HepG2 (cell line): Measurements from ENCODE around the gene LDLRAD2. TPM values are rescaled to one million over a fixed set of nuclear protein-coding genes. Genes with fewer than 3 reads are reported as not detected.
A peak's percentile ranks its signal among the peaks of the same experiment; 100 is the strongest.

Source experiments
- ARHGAP35 ChIP-seq: sonication (generic); formaldehyde crosslinking; IDR thresholded peaks from 2 replicates; pipeline ENCODE4 v1.9.0; 2022; ENCODE audit warnings: mild to moderate bottlenecking, inconsistent platforms, moderate library complexity, missing genetic modification reagents, borderline replicate concordance
- ARID2 ChIP-seq: sonication (generic); formaldehyde crosslinking; IDR thresholded peaks from 2 replicates; pipeline ENCODE4 v1.8.1; 2022; ENCODE audit warnings: mild to moderate bottlenecking, missing genetic modification reagents, borderline replicate concordance
- CC2D1A ChIP-seq: sonication (generic); formaldehyde crosslinking; IDR thresholded peaks from 2 replicates; pipeline ENCODE4 v1.8.1; 2023; ENCODE audit warnings: mild to moderate bottlenecking, missing genetic modification reagents
- MAX ChIP-seq: IDR thresholded peaks from 2 replicates; pipeline ENCODE4 v1.6.1; 2012; ENCODE audit warnings: inconsistent platforms
- NFIB ChIP-seq: sonication (generic); formaldehyde crosslinking; IDR thresholded peaks from 2 replicates; pipeline ENCODE4 v1.9.0; 2021; ENCODE audit warnings: missing genetic modification reagents, mild to moderate bottlenecking, borderline replicate concordance
- RAD21 ChIP-seq: fragments of 450-650 bp; formaldehyde crosslinking; IDR thresholded peaks from 2 replicates; pipeline ENCODE4 v1.5.0; 2020; ENCODE audit warnings: mild to moderate bottlenecking
- SNAPC5 ChIP-seq: sonication (generic); formaldehyde crosslinking; IDR thresholded peaks from 2 replicates; pipeline ENCODE4 v1.8.1; 2023; ENCODE audit warnings: mild to moderate bottlenecking, missing genetic modification reagents, borderline replicate concordance
- ZBTB4 ChIP-seq: sonication (generic); formaldehyde crosslinking; IDR thresholded peaks from 2 replicates; pipeline ENCODE4 v1.4.0; 2020; ENCODE audit warnings: missing genetic modification reagents, mild to moderate bottlenecking, borderline replicate concordance
- ZNF749 ChIP-seq: sonication (generic); formaldehyde crosslinking; IDR thresholded peaks from 2 replicates; pipeline ENCODE4 v1.8.0; 2022; ENCODE audit warnings: mild to moderate bottlenecking, missing genetic modification reagents, moderate library complexity, borderline replicate concordance
- polyA plus RNA-seq, 8 experiments: library from polyadenylated mRNA; depleted of rRNA in 3 of 8; stranded (reverse) in 7 of 8; unstranded in 1 of 8; fragments of >200 nt; fragmentation: Illumina TruSeq in 4 of 8; extraction: Trizol in 4 of 8; gene quantifications; 2 replicates each; pipeline versions ENCODE4 v1.2.1 to v1.2.3, GENCODE V29; 2011 to 2016; ENCODE audit warnings: low read depth in 4 of 8, missing spikeins in 1 of 8, mixed read lengths in 1 of 8; ENCODE audit not compliant: insufficient read depth in 1 of 8
- total RNA-seq, 5 experiments: library from RNA; depleted of rRNA; stranded (reverse); fragments of >200 nt; fragmentation: Illumina TruSeq; extraction: Trizol; gene quantifications; 2 replicates each; pipeline ENCODE4 v1.2.3, GENCODE V29; 2016; ENCODE audit warnings: low read depth in 1 of 5

The LDLRAD2 gene
- total and polyA plus RNA-seq, 2 of the 13 experiments (the other 11 are each of a cell fraction or from before 2014, with no cell fraction given) = not detected

GRCh38 chr1:21782349-21782867 is 29.7 kb upstream of the LDLRAD2 start (continued):
- TF ChIP-seq ZBTB4 (no peak), MAX (no peak), ARID2 (CRISPR knock-in tag) (no peak), ARHGAP35 (CRISPR knock-in tag) (0 out of 2 replicates have a peak, but pooled peaks have one; percentile 21), NFIB (CRISPR knock-in tag) (no peak), ZNF749 (CRISPR knock-in tag) (no peak), CC2D1A (no peak), RAD21 (CRISPR knock-in tag) (0 out of 2 replicates have a peak, but pooled peaks have one; percentile 25), SNAPC5 (CRISPR knock-in tag) (no peak)
